ENCODE measurements around the gene ADGRL1.
A peak's percentile ranks its signal among the peaks of the same experiment; 100 is the strongest.

Gene ADGRL1

GRCh38 chr19:14107581-14108461 lies 98.1 kb downstream of the ADGRL1 start:
- DNase-seq: peak; percentile 73

- peak; percentile 58 for DNase-seq
Measured at GRCh38 chr19:14106840-14107239, 99.1 kb downstream of the ADGRL1 start.

- no peak for DNase-seq
Measured at GRCh38 chr19:14105680-14106079, 100.3 kb downstream of the ADGRL1 start.

- DNase-seq: peak; percentile 22
Measured at GRCh38 chr19:14103310-14103709, 102.7 kb downstream of the ADGRL1 start.

GRCh38 chr19:14102756-14103155 lies 103.2 kb downstream of the ADGRL1 start:
- peak; percentile 11 for DNase-seq

GRCh38 chr19:14102102-14102696 lies 103.8 kb downstream of the ADGRL1 start:
- DNase-seq: no peak

- no peak for DNase-seq
Measured at GRCh38 chr19:14101003-14101545, 104.9 kb downstream of the ADGRL1 start.

All from femur (tissue), 1 donor.